Measurements from ENCODE around the gene SLC9A3. TPM values are rescaled to one million over a fixed set of nuclear protein-coding genes. Genes with fewer than 3 reads are reported as not detected.

SLC9A3 gene
- total RNA-seq, 1 experiment from 2014 or later: 3.1 TPM

DNA sequence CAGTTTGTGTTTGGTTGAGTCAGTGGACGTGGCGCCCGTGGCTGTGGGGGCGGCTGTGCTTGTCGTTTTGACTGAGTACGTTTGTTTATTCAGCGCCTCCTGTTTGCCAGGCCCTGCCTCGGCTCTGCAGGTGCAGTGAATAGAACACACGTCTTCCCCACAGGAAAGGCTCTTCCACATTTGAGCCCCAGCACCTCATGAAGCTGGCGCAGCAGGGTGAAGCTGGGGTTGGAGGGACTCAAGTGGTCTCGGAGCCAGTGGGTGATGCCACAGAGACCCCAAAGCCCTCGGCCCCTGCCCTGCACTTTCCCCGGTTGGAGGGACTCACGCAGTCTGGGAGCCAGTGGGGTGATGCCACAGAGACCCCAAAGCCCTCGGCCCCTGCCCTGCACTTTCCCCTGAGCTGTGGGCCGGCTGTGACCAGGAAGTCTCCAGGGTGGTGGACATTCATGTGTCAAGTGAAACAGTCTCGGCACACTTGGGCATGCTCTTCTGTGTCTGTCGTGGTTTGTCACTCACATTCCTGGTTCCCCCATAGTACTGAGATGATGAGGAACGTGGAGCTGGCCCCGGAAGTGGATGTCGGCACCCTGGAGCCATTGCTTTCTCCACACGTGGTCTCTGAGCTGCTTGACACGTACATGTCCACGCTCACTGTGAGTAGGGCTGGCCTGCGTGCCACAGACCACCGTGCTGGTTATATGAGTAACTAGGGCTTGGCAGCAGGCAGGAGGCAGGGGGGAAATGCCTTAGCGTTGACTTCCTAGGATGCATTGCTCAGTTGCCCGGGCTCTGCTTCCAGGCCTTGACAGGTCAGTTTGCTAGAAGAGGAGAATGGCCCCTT lies 67.7 kb downstream of the SLC9A3 start:
- Histone ChIP-seq H3K27me3 (replicated peaks) (no peaks in the 10 kb centered on the region), H3K9me3 (replicated peaks) (peaks cover 9% of the 10 kb centered on the region), H3K36me3 (peaks cover 89% of the 10 kb centered on the region)

GRCh38 chr5:455806-456205 lies 68.4 kb downstream of the SLC9A3 start:
- Histone ChIP-seq H3K27ac (no peak overlapping the region), H3K27me3 (replicated peaks) (no peaks in the 10 kb centered on the region), H3K4me3 (no peak overlapping the region), H3K4me1 (replicated peaks) (peaks cover 24% of the 10 kb centered on the region), H3K9me3 (replicated peaks) (peaks cover 11% of the 10 kb centered on the region), H3K36me3 (peaks cover 95% of the 10 kb centered on the region)
- DNase-seq (ENCODE audit: low read depth in 1 of 2, low spot score in 2 of 2): peak in 1 of 2 experiments; percentile 21

More for the DNA sequence above, 67.7 kb downstream of the SLC9A3 start:
- H3K4me1 ChIP-seq (replicated peaks): peaks cover 24% of the 10 kb centered on the region
- H3K4me3 ChIP-seq: no peak overlapping the region
- peak overlapping the region; percentile 43; the same call in 1 of the 2 replicates for H3K27ac ChIP-seq
- DNase-seq (ENCODE audit: low read depth in 1 of 2, low spot score in 2 of 2): peak in 1 of 2 experiments; percentile 52

DNA sequence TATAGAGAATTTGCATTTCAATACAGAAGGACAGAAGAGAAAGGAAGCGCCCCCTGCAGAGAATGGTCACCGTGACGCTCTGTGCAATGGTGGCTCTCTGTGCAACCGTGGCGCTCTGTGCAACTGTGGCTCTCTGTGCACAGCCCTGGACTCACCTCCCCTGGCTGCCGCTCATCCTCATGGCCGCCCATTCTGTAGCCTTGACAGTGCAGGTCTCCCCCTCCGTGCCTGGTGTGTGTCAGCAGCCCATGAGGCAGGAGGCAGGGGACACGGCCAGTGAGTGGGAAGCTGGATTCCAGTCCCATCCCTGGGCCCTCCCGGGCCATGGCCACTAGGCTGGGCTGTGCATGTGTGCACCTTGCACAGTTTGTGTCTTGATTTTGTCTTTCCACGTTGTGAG lies 69.3 kb downstream of the SLC9A3 start:
- peaks cover 11% of the 10 kb centered on the region for H3K9me3 ChIP-seq (replicated peaks)
- DNase-seq (ENCODE audit: low read depth in 1 of 2, low spot score in 2 of 2): peak in 1 of 2 experiments; percentile 41
- H3K4me1 ChIP-seq (replicated peaks): peaks cover 24% of the 10 kb centered on the region
- H3K27ac ChIP-seq: no peak overlapping the region
- peaks cover 95% of the 10 kb centered on the region for H3K36me3 ChIP-seq
- H3K4me3 ChIP-seq: no peak overlapping the region
- no peaks in the 10 kb centered on the region for H3K27me3 ChIP-seq (replicated peaks)

DNA sequence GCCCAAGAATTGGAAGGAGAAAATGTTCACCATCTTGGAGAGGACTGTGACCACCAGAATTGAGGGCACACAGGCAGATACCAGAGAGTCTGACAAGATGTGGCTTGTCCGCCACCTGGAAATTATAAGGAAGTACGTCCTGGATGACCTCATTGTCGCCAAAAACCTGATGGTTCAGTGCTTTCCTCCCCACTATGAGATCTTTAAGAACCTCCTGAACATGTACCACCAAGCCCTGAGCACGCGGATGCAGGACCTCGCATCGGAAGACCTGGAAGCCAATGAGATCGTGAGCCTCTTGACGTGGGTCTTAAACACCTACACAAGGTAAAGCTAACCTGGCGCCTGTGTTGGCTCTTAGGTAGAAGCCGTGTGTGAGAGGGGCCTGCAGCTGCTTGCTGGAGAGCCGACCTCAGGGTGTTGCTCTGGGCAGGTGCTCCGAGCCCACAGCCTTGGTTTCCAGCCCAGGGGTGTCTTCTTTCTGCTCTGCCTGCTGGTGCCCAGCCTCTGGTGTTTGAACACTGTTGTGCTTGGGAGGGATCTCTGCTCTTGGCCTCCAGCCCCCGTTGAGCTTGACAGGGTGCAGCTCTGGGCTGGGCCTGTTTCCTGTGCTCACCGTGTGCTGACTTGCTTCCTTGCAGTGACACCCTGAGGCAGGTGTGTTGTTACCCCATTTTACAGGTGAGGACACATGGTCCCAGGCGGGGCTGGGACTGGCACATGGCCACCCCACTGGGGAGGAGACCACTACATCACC lies 70.3 kb downstream of the SLC9A3 start:
- peak in 1 of 2 experiments; percentile 38 for DNase-seq (ENCODE audit: low read depth in 1 of 2, low spot score in 2 of 2)
- Histone ChIP-seq H3K36me3 (peaks cover 97% of the 10 kb centered on the region), H3K4me1 (replicated peaks) (peaks cover 23% of the 10 kb centered on the region), H3K27ac (no peak overlapping the region), H3K4me3 (no peak overlapping the region), H3K27me3 (replicated peaks) (no peaks in the 10 kb centered on the region), H3K9me3 (replicated peaks) (peaks cover 11% of the 10 kb centered on the region)

DNA sequence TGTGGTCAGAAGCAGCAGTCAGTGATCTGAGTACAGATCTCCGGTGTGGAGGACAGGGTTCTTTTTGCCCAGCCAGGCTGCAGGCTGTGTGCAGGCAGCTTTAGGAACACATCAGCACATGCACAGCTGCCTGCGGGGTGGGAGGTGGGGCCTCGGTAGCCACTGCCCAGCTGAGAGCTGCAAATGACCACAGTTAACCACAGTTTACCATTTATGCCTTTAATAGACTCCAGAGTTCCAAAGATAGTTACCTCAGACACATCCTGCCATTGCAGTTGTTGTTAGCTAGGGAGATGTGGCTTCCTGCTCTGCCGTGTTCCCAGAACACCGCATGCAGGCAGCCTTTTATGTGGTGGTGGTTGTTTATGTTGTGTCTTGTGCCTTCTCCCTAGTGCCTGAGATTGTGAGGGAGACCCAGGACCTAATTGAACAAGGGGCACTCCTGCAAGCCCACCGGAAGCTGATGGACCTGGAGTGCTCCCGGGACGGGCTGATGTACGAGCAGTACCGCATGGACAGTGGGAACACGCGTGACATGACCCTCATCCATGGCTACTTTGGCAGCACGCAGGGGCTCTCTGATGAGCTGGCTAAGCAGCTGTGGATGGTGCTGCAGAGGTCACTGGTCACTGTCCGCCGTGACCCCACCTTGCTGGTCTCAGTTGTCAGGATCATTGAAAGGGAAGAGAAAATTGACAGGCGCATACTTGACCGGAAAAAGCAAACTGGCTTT lies 71.1 kb downstream of the SLC9A3 start:
- Histone ChIP-seq H3K27me3 (replicated peaks) (no peaks in the 10 kb centered on the region), H3K9me3 (replicated peaks) (peaks cover 11% of the 10 kb centered on the region), H3K4me3 (no peak overlapping the region), H3K4me1 (replicated peaks) (peaks cover 16% of the 10 kb centered on the region), H3K36me3 (peaks cover 97% of the 10 kb centered on the region), H3K27ac (no peak overlapping the region)
- peak in 1 of 2 experiments; percentile 29 for DNase-seq (ENCODE audit: low read depth in 1 of 2, low spot score in 2 of 2)

DNA sequence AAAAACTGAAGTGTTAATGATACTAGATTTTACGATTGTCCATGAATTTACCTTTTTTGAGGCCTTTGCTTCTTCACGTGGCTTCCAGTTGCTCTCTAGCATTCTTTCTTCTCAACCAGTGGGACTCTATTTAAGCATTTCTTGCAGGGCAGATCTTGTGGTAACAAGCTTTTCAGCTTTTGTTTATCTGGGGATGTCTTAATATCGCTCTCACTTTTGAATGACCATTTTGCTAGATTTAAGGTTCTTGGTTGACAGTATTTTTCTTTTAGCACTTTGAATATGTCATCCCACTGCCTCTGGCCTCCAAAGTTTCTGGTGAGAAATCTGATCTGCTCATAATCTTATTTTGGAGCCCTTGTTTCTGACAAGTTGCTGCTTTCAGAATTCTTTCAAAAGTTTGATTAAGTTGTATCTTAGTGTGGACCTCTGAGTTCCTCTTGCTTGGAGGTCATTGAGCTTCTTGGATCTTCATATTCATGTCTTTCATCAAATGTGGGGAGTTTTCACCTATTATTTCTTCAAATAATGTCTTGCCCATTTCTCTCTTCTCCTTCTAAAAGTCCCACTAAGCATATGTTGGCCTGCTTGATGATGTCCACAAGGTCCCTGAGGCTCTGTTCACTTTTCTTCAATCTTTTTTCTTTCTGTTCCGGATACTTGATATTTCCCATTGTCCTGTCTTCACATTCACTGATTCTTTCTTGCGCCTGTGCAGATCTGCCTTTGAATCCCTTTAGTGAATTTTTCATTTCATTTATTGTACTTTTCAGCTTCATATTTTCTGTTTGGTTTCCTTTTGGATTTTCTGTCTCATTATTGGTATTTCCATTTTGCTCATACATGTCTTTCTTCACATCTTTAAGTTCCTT lies 72.4 kb downstream of the SLC9A3 start:
- H3K4me3 ChIP-seq: no peak overlapping the region
- H3K27ac ChIP-seq: no peak overlapping the region
- H3K27me3 ChIP-seq (replicated peaks): no peaks in the 10 kb centered on the region
- peaks cover 6% of the 10 kb centered on the region for H3K4me1 ChIP-seq (replicated peaks)
- peaks cover 97% of the 10 kb centered on the region for H3K36me3 ChIP-seq
- H3K9me3 ChIP-seq (replicated peaks): peaks cover 11% of the 10 kb centered on the region
- no peak for DNase-seq (ENCODE audit: low read depth in 1 of 2, low spot score in 2 of 2)

DNA sequence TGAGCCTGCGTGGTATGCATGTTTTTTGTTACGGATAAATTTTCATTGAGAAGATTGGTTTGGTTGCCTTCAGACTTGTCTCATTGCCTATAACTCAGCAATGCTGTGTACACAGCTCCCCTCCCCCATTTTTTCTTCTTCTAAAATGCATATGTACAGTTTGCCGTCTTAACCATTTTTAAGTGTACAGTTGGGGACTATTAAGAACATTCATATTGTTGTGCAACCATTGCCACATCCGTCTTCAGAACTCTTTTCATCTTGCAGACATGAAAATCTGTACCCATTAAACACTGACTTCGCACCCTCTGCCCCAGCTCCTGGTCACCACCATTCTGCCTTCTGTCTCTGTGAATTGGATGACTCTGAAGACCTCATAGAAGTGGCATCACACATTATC lies 75.1 kb downstream of the SLC9A3 start:
- no peaks in the 10 kb centered on the region for H3K27me3 ChIP-seq (replicated peaks)

DNA sequence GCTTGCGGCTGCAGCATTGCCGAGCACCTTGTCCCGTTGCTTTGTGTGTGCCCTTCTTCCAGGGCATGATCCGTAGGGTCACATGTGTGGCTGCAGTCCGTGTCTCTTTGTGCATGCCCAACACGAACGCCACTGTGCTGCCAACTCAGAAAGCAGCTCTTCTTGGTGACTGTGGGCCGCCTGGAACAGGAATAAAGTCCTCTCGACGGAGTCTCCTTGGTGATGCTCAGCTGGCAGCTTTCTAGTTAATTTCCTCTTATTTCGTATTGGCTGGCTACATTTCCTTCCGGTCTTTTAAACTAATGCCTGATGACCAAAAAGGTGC lies 75.5 kb downstream of the SLC9A3 start:
- Histone ChIP-seq H3K27ac (no peak overlapping the region), H3K4me1 (replicated peaks) (peaks cover 8% of the 10 kb centered on the region), H3K36me3 (peaks cover 85% of the 10 kb centered on the region), H3K27me3 (replicated peaks) (no peaks in the 10 kb centered on the region), H3K9me3 (replicated peaks) (peaks cover 11% of the 10 kb centered on the region), H3K4me3 (no peak overlapping the region)
- peak in 1 of 2 experiments; percentile 35 for DNase-seq (ENCODE audit: low read depth in 1 of 2, low spot score in 2 of 2)

More for the DNA sequence above, 75.1 kb downstream of the SLC9A3 start:
- no peak for DNase-seq (ENCODE audit: low read depth in 1 of 2, low spot score in 2 of 2)
- peaks cover 4% of the 10 kb centered on the region; the same call in 1 of the 2 replicates for H3K4me1 ChIP-seq (replicated peaks)
- no peak overlapping the region for H3K27ac ChIP-seq
- peaks cover 11% of the 10 kb centered on the region for H3K9me3 ChIP-seq (replicated peaks)
- H3K36me3 ChIP-seq: peaks cover 86% of the 10 kb centered on the region
- H3K4me3 ChIP-seq: no peak overlapping the region

- Histone ChIP-seq H3K36me3 (peaks cover 85% of the 10 kb centered on the region), H3K27ac (no peak overlapping the region), H3K4me1 (replicated peaks) (peaks cover 12% of the 10 kb centered on the region), H3K27me3 (replicated peaks) (no peaks in the 10 kb centered on the region), H3K9me3 (replicated peaks) (peaks cover 11% of the 10 kb centered on the region), H3K4me3 (no peak overlapping the region)
- DNase-seq (ENCODE audit: low read depth in 1 of 2, low spot score in 2 of 2): peak in 1 of 2 experiments; percentile 39
Observed at GRCh38 chr5:448061-448765, 76.0 kb downstream of the SLC9A3 start.

GRCh38 chr5:447501-447900 lies 76.7 kb downstream of the SLC9A3 start:
- H3K9me3 ChIP-seq (replicated peaks): peaks cover 11% of the 10 kb centered on the region
- no peaks in the 10 kb centered on the region for H3K27me3 ChIP-seq (replicated peaks)
- no peak overlapping the region for H3K4me3 ChIP-seq
- DNase-seq (ENCODE audit: low read depth in 1 of 2, low spot score in 2 of 2): peak in 1 of 2 experiments; percentile 20
- no peak overlapping the region for H3K27ac ChIP-seq
- H3K36me3 ChIP-seq: peaks cover 83% of the 10 kb centered on the region
- peaks cover 15% of the 10 kb centered on the region for H3K4me1 ChIP-seq (replicated peaks)

DNA sequence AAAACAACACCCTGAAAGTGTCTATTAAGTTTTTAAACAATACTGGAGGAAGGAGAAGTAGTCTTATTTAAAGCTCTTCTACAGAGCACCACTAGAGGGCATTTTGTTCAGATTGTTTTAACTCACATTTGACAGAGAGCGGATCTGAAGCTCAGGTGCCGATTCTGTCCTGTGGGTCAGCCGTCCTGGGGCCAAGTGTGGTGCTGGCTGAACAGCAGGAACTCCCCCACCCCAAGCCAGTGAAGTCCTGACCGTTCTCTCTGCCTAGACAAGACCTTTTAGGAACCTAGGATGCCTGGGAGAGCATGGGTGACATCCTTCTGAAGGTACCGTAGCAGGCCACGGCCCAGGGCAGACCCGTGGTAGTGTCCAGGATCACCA lies 77.4 kb downstream of the SLC9A3 start:
- H3K27ac ChIP-seq: no peak overlapping the region
- peaks cover 78% of the 10 kb centered on the region for H3K36me3 ChIP-seq
- peaks cover 21% of the 10 kb centered on the region for H3K4me1 ChIP-seq (replicated peaks)
- H3K27me3 ChIP-seq (replicated peaks): no peaks in the 10 kb centered on the region
- H3K4me3 ChIP-seq: no peak overlapping the region
- DNase-seq (ENCODE audit: low read depth in 1 of 2, low spot score in 2 of 2): peak in 1 of 2 experiments; percentile 27
- H3K9me3 ChIP-seq (replicated peaks): peaks cover 5% of the 10 kb centered on the region

- no peak overlapping the region for H3K4me3 ChIP-seq
- no peak overlapping the region for H3K27ac ChIP-seq
- DNase-seq (ENCODE audit: low read depth in 1 of 2, low spot score in 2 of 2): peak in 1 of 2 experiments; percentile 35
- H3K36me3 ChIP-seq: peaks cover 72% of the 10 kb centered on the region
- no peaks in the 10 kb centered on the region for H3K9me3 ChIP-seq (replicated peaks)
- no peaks in the 10 kb centered on the region for H3K27me3 ChIP-seq (replicated peaks)
- H3K4me1 ChIP-seq (replicated peaks): peaks cover 22% of the 10 kb centered on the region
Observed at GRCh38 chr5:446066-446882, 78.0 kb downstream of the SLC9A3 start.
